CD4-positive, alpha-beta T cell treated with Interleukin-15 for 4 hours (primary cell): ENCODE results near the gene OGA.
"Not testable (repeated sequence)": the region's sequence is repeated elsewhere in the genome, so short reads cannot be mapped to it uniquely, and the experiment has no call there.

Source experiments
- DNase-seq: peaks from one replicate; pipeline ENCODE4 v3.0.0-alpha.2; 2020; ENCODE audit warnings: low spot score

Gene OGA

GRCh38 chr10:101797403-101798059 lies 20.7 kb downstream of the OGA start:
- DNase-seq, result no peak

GRCh38 chr10:101793526-101793925 lies 24.7 kb downstream of the OGA start:
- DNase-seq, result no peak

- DNase-seq, result no peak
Observed at GRCh38 chr10:101789686-101790085, 28.6 kb downstream of the OGA start.

GRCh38 chr10:101789231-101789630 lies 29.0 kb downstream of the OGA start:
- not testable (repeated sequence) for DNase-seq

- no peak for DNase-seq
Observed at GRCh38 chr10:101785801-101786200, 32.4 kb downstream of the OGA start.

- DNase-seq, result no peak
Observed at GRCh38 chr10:101784558-101784957, 33.7 kb downstream of the OGA start.

- no peak for DNase-seq
Observed at GRCh38 chr10:101783736-101784118, 34.5 kb downstream of the OGA start.

GRCh38 chr10:101782811-101783735 lies 35.2 kb downstream of the OGA start, which contains the start of gene NPM3:
TSS of gene NPM3 (minus strand) at chr10:101783446. CDS start at chr10:101783390, 56 bp downstream.
- peak; percentile 77 for DNase-seq

- no peak for DNase-seq
Observed at GRCh38 chr10:101781984-101782810, 36.0 kb downstream of the OGA start.

- DNase-seq, result no peak
Observed at GRCh38 chr10:101781655-101781983, 36.6 kb downstream of the OGA start.

- peak; percentile 76 for DNase-seq
Observed at GRCh38 chr10:101780818-101781654, 37.2 kb downstream of the OGA start.

- no peak for DNase-seq
Observed at GRCh38 chr10:101780187-101780817, 37.9 kb downstream of the OGA start.

GRCh38 chr10:101779544-101780186 lies 38.6 kb downstream of the OGA start:
- DNase-seq, result peak; percentile 77

GRCh38 chr10:101778781-101779543 lies 39.3 kb downstream of the OGA start:
- peak; percentile 14 for DNase-seq

GRCh38 chr10:101778151-101778780 lies 40.0 kb downstream of the OGA start:
- DNase-seq, result no peak

GRCh38 chr10:101777619-101778145 lies 40.6 kb downstream of the OGA start:
- DNase-seq, result no peak

- no peak for DNase-seq
Observed at GRCh38 chr10:101776161-101776817, 42.0 kb downstream of the OGA start.
